Small intestine (tissue), 7 donors: ENCODE results near the gene CD99L2. TPM values are rescaled to one million over a fixed set of nuclear protein-coding genes. Genes with fewer than 3 reads are reported as not detected.

Experiments
- DNase-seq, 2 donors: peaks; one replicate each; pipeline versions ENCODE4 v3.0.0 to v3.0.0-alpha.2; 2013
- FAIRE-seq: peaks from 2 replicates; lab custom pipeline; 2012; peaks lifted over from hg19 to GRCh38; lab: Jason Lieb, UNC
- H3K27ac ChIP-seq, 3 donors: one replicate each; pipeline ENCODE4 v1.5.1; 2013; ENCODE audit warnings: low read length in 2 of 3, mild to moderate bottlenecking in 2 of 3, control low read depth in 1 of 3, inconsistent platforms in 1 of 3, low read depth in 1 of 3, moderate library complexity in 1 of 3
- H3K27me3 ChIP-seq, 3 donors: one replicate each; pipeline ENCODE4 v1.6.1; 2013; ENCODE audit warnings: low read length in 3 of 3, inconsistent platforms in 1 of 3; ENCODE audit not compliant: control insufficient read depth in 3 of 3, insufficient read depth in 3 of 3
- H3K36me3 ChIP-seq, 3 donors: one replicate each; pipeline ENCODE4 v1.6.1; 2013; ENCODE audit warnings: low read length in 3 of 3, inconsistent platforms in 1 of 3, low read depth in 1 of 3, mild to moderate bottlenecking in 1 of 3, moderate library complexity in 1 of 3; ENCODE audit not compliant: control insufficient read depth in 3 of 3, insufficient read depth in 2 of 3
- H3K4me1 ChIP-seq, 3 donors: one replicate each; pipeline ENCODE4 v1.6.1; 2013; ENCODE audit warnings: low read length in 2 of 3, inconsistent platforms in 1 of 3, low read depth in 1 of 3, mild to moderate bottlenecking in 1 of 3, moderate library complexity in 1 of 3; ENCODE audit not compliant: control insufficient read depth in 3 of 3, insufficient read depth in 2 of 3
- H3K4me3 ChIP-seq, 3 donors: one replicate each; pipeline ENCODE4 v1.5.1; 2013; ENCODE audit warnings: low read length in 3 of 3, control low read depth in 1 of 3, inconsistent platforms in 1 of 3, low read depth in 1 of 3, mild to moderate bottlenecking in 1 of 3, moderate library complexity in 1 of 3
- H3K9me3 ChIP-seq, 2 donors: one replicate each; pipeline ENCODE4 v1.6.1; 2013; ENCODE audit warnings: low read depth in 1 of 2, low read length in 1 of 2; ENCODE audit not compliant: control insufficient read depth in 2 of 2, insufficient read depth in 1 of 2
- WGBS, 3 donors: extraction: QIAGEN DNeasy Blood & Tissue Kit; methylation state at CpG; one replicate each; pipeline ENCODE4 v1.1.7; 2013; 5-methylcytosine and 5-hydroxymethylcytosine counted together
- polyA plus RNA-seq, 4 donors: library from polyadenylated mRNA; stranded (reverse) in 3 of 4; unstranded in 1 of 4; fragments of 200-250 nt in 3 of 4; fragments of 120-200 nt in 1 of 4; gene quantifications; one replicate each; pipeline versions ENCODE4 v1.2.1 to v1.2.3, GENCODE V29; 2013
- donor health status: healthy with polysubstance abuse.
- donor health status: control.
- donor health status: control.
- donor health status: Bipolar disorder and iron deficiency.
- donor health status: healthy.

Gene CD99L2
- polyA plus RNA-seq, 4 donors, result 5.9 to 20.5 (median 12.3) TPM

- H3K9me3 ChIP-seq, result no peaks in the 10 kb centered on the region
- no peak overlapping the region for H3K4me3 ChIP-seq
- DNase-seq (no peak), FAIRE-seq (no peak)
- WGBS, 3 donors, result 88 to 96% (median 92%) methylated on average over 10 of the region's 10 CpGs
- H3K27me3 ChIP-seq, result no peaks in the 10 kb centered on the region
- no peaks in the 10 kb centered on the region for H3K4me1 ChIP-seq
- peaks cover 0 to 5% (median 0%) of the 10 kb centered on the region in 3 donors for H3K36me3 ChIP-seq
- H3K27ac ChIP-seq, result no peak overlapping the region
Observed at GRCh38 chrX:150781677-150782076, 116.8 kb downstream of the CD99L2 start.

DNA sequence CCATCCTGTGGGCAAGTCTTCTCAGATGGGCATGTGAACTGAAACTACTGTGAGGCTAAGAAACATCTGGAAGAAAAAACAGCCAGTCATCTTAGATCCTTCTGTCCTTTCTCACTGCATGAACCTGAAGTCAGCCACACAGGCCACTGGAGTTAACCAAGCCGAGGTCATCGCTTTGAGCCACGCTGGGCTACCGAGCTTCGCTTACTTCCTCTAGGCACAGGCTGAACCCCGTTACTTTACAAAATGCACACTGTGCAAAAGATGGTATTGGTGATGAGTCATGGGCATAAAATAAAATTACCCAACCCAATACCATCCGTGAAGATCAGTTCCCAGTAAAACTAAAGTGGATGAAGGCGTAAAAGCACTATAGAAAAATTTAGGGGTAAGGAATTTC lies 119.1 kb downstream of the CD99L2 start:
- no peaks in the 10 kb centered on the region for H3K4me1 ChIP-seq
- H3K9me3 ChIP-seq, result no peaks in the 10 kb centered on the region
- 75 to 87% (median 83%) methylated on average over 8 of the region's 8 CpGs for WGBS, 3 donors
- FAIRE-seq (no peak), DNase-seq (no peak)
- no peaks in the 10 kb centered on the region for H3K27me3 ChIP-seq
- peaks cover 0 to 18% (median 0%) of the 10 kb centered on the region in 3 donors for H3K36me3 ChIP-seq
- H3K27ac ChIP-seq, result no peak overlapping the region
- no peak overlapping the region for H3K4me3 ChIP-seq

DNA sequence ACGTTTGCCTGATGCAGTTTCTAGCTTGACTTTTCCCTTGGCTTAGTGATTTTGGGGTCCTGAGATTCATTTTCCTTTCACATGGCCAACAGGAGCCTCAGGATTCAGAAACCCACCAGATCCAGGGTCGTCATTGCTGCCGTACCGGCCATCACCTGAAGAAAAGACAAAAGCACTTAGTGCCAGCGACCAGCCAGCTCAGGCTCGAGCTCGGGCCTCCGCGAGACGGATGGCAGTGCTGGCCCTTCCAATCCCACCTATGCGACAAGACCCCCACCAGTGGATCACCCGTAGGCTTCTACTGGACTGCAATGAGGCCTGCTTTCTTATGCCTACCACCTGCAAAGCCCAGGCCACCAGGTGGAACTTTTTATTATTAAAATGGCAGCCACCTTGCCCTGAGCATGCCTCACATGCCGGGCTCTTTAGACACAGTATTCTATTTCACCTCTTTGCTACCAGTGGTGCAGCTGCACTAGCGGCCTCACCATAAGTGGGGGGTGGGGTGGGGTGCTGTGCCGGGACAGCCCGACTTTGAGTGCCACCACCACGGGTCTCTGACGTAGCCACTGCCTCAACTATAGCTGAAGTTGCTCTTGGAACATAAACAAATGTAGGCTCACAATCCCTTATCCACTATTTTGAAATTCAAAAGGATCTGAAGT lies 121.0 kb downstream of the CD99L2 start:
- no peaks in the 10 kb centered on the region for H3K9me3 ChIP-seq
- no peak for FAIRE-seq
- H3K36me3 ChIP-seq, result peaks cover 0 to 25% (median 0%) of the 10 kb centered on the region in 3 donors
- DNase-seq, result no peak
- WGBS, 3 donors, result 89 to 96% (median 90%) methylated on average over 18 of the region's 18 CpGs
- H3K4me1 ChIP-seq, result no peaks in the 10 kb centered on the region
- H3K4me3 ChIP-seq, result no peak overlapping the region
- H3K27me3 ChIP-seq, result no peaks in the 10 kb centered on the region
- H3K27ac ChIP-seq, result no peak overlapping the region

GRCh38 chrX:150775569-150776350 lies 122.7 kb downstream of the CD99L2 start:
- Histone ChIP-seq H3K4me3 (no peak overlapping the region), H3K9me3 (no peaks in the 10 kb centered on the region), H3K4me1 (no peaks in the 10 kb centered on the region), H3K36me3 (peaks cover 0 to 28% (median 0%) of the 10 kb centered on the region in 3 donors), H3K27me3 (no peaks in the 10 kb centered on the region), H3K27ac (no peak overlapping the region)
- no peak for FAIRE-seq
- WGBS, 3 donors, result 85 to 90% (median 89%) methylated on average over 13 to 18 of the region's 18 CpGs
- no peak for DNase-seq

GRCh38 chrX:150774798-150775568 lies 123.5 kb downstream of the CD99L2 start:
- H3K27me3 ChIP-seq, result no peaks in the 10 kb centered on the region
- H3K4me1 ChIP-seq, result no peaks in the 10 kb centered on the region
- 89 to 97% (median 93%) methylated on average over 14 of the region's 14 CpGs for WGBS, 3 donors
- H3K4me3 ChIP-seq, result no peak overlapping the region
- no peak for FAIRE-seq
- no peak for DNase-seq
- H3K27ac ChIP-seq, result no peak overlapping the region
- H3K36me3 ChIP-seq, result peaks cover 0 to 36% (median 0%) of the 10 kb centered on the region in 3 donors
- H3K9me3 ChIP-seq, result no peaks in the 10 kb centered on the region

DNA sequence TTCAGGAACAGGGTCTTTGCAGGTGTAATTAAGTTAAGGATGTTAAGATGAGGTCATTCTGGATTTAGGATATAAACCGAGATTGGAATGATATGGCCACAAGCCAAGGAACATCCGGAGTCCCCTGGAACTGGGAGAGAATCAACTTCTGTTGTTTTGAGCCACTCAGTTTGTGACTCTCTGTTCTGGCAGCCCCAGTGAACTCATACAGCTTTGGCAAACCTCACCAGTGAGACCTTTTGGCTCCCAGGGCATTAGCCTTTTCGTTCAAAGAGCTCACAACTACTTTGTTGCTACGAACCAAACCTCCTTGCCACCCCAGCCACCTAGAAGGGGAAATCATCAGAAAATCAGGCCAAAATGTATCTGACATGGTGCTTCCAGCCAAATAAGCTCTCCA lies 124.8 kb downstream of the CD99L2 start:
- WGBS, 3 donors, result 54 to 67% (median 67%) methylated on average over 4 of the region's 4 CpGs
- no peaks in the 10 kb centered on the region for H3K4me1 ChIP-seq
- no peak overlapping the region for H3K4me3 ChIP-seq
- peaks cover 0 to 44% (median 0%) of the 10 kb centered on the region in 3 donors for H3K36me3 ChIP-seq
- no peaks in the 10 kb centered on the region for H3K9me3 ChIP-seq
- H3K27ac ChIP-seq, result no peak overlapping the region
- no peak for FAIRE-seq
- DNase-seq, result no peak
- no peaks in the 10 kb centered on the region for H3K27me3 ChIP-seq

DNA sequence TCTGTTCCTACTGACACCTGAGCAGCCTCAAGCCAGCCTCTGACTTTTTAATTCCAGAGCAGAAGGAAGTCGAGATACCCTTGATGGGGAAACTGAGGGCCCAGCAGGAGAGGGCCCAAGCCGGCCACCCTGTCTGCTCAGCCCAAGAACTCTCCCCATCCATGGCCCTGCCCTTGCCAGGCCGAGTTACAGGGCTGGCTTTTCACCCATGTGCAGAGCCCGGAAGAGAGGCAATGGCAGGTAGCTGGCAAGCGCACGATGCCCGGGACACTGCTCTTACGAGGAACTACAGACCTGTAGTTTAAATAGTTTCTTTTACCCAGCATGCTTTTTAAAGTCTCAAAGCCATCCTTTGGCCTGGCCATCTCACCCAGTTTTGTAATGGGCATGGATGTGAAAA lies 125.4 kb downstream of the CD99L2 start:
- Histone ChIP-seq H3K9me3 (no peaks in the 10 kb centered on the region), H3K36me3 (peaks cover 0 to 49% (median 0%) of the 10 kb centered on the region in 3 donors), H3K4me1 (no peaks in the 10 kb centered on the region), H3K27me3 (no peaks in the 10 kb centered on the region), H3K27ac (no peak overlapping the region), H3K4me3 (no peak overlapping the region)
- no peak for FAIRE-seq
- DNase-seq, result no peak
- WGBS, 3 donors, result 83 to 92% (median 91%) methylated on average over 7 to 8 of the region's 8 CpGs
